Lower leg skin (tissue), 4 donors: Measurements from ENCODE around the gene LMBRD1. TPM values are rescaled to one million over a fixed set of nuclear protein-coding genes. Genes with fewer than 3 reads are reported as not detected.

Experiments used
- DNase-seq, 2 donors: peaks; one replicate each; pipeline ENCODE4 v3.0.0-alpha.2; 2019; ENCODE audit warnings: low spot score in 2 of 2
- H3K4me3 ChIP-seq: fragments of 200-600 bp; sonication (generic); 2 replicates; pipeline ENCODE4 v1.5.1; 2017; ENCODE audit warnings: mild to moderate bottlenecking, low read depth; ENCODE audit not compliant: poor library complexity, severe bottlenecking
- POLR2A ChIP-seq, 2 donors: fragments of 450-650 bp; IDR thresholded peaks; one replicate each; pipeline ENCODE4 v1.6.1; 2016 to 2017; ENCODE audit warnings: antibody characterized with exemption in 2 of 2, mild to moderate bottlenecking in 1 of 2, moderate library complexity in 1 of 2
- WGBS, 2 donors: methylation state at CpG; one replicate each; pipeline ENCODE4 v1.1.5; 2018; 5-methylcytosine and 5-hydroxymethylcytosine counted together
- intact Hi-C: fragments of 100-400 bp; cut with DNase I; formaldehyde crosslinking; loops from one replicate; pipeline ENCODE4 v1.15.0; 2023; ENCODE audit warnings: low total_unique reads
- total RNA-seq, 4 donors: library from RNA; depleted of rRNA; stranded (reverse); fragments of >200 nt; gene quantifications; one replicate each; pipeline ENCODE4 v1.1.0, GENCODE V29; 2016
- TF ChIP-seq, protein P1 (sequence below), 3 donors: fragments of 450-650 bp; IDR thresholded peaks; one replicate each; pipeline ENCODE4 v1.5.1; 2016; ENCODE audit warnings: antibody characterized with exemption in 3 of 3, mild to moderate bottlenecking in 3 of 3, moderate library complexity in 2 of 3

The LMBRD1 gene
- total RNA-seq, 4 donors from 2014 or later: 61.1 to 67.4 (median 65.0) TPM

DNA sequence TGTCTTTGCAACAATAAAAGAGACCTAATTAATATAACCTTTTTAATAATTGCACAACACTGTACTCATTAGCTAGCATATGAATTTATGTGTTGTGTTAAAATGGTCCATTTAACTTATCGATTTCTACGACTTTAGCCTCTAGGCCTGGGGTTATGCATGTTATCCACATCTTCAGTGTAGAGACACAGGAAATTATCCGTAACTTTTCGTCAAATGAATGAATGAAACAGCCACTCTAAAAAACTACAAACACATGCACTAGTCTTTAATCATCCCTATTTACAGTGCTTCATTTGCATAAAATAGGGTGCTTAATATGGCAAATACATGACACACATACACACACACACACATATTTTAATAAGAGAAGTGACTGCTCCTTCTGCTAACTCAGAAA, 22.3 kb upstream of the LMBRD1 start:
- TF ChIP-seq, protein P1, sequence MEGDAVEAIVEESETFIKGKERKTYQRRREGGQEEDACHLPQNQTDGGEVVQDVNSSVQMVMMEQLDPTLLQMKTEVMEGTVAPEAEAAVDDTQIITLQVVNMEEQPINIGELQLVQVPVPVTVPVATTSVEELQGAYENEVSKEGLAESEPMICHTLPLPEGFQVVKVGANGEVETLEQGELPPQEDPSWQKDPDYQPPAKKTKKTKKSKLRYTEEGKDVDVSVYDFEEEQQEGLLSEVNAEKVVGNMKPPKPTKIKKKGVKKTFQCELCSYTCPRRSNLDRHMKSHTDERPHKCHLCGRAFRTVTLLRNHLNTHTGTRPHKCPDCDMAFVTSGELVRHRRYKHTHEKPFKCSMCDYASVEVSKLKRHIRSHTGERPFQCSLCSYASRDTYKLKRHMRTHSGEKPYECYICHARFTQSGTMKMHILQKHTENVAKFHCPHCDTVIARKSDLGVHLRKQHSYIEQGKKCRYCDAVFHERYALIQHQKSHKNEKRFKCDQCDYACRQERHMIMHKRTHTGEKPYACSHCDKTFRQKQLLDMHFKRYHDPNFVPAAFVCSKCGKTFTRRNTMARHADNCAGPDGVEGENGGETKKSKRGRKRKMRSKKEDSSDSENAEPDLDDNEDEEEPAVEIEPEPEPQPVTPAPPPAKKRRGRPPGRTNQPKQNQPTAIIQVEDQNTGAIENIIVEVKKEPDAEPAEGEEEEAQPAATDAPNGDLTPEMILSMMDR (IDR thresholded peaks at IDR 0.05): no peak
- no peak for TF ChIP-seq POLR2A (IDR thresholded peaks at IDR 0.05)
- 83% methylated on average over 4 of the region's 4 CpGs for WGBS, 2 donors
- intact Hi-C loops: no loop called here
- DNase-seq: no peak
- H3K4me3 ChIP-seq: no peak overlapping the region

DNA sequence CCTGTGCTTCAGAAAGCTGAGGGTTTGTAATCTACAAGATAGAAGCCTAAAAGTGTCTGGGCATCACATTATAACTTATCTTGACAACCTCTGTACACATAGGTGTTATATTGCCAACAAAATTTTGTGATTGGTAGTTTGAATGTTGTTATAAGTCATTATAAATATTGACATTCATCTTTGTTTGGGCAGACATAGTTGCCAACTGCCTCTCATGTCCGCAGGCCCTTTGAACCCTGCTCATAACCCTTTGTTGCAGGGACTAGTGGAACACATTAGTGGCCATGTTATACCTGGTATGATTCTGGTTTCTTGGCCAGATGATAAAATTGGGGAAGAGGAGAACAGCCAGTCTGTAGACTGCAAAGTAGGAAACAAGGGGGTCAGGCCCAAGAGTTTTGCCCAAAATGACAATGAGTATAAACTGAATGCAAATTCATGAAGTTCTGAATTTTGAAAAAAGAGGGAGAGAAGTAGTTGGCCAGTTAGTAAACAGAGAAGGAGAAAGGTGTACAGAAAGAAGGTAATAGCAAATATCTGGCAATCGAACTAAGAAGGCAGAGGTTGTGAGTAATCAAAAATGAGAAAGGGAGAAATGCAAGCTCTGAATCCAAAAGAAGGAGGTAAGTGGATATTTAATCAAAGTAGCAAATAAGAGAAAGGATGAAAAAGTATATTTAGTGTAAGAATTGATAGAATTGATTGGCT, 21.6 kb upstream of the LMBRD1 start:
- no peak for TF ChIP-seq POLR2A (IDR thresholded peaks at IDR 0.05)
- TF ChIP-seq, protein P1 (IDR thresholded peaks at IDR 0.05): no peak
- intact Hi-C loops: no loop called here
- WGBS, 2 donors: 88 to 91% methylated on average over 2 of the region's 2 CpGs
- no peak overlapping the region for H3K4me3 ChIP-seq
- no peak for DNase-seq

DNA sequence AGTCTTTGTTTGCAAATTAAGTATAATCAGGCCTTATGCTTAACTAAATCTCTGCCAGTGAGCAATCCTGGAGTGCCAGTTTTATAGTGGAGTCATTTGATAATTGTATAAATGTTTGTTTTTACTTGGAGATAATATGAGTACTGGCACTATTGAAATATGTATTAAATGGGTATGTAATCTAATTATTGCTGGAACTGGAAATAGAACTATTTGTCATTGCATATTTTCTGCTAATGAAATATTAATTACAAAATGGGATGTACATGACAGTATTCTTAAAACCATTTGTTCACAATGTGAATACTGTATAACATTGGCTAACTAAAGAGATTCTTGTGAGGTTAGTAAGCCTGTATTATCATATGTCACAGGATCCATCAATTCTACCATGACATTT, 20.5 kb upstream of the LMBRD1 start:
- DNase-seq: no peak
- intact Hi-C loops: no loop called here
- no peak for TF ChIP-seq POLR2A (IDR thresholded peaks at IDR 0.05)
- TF ChIP-seq, protein P1 (IDR thresholded peaks at IDR 0.05): no peak

DNA sequence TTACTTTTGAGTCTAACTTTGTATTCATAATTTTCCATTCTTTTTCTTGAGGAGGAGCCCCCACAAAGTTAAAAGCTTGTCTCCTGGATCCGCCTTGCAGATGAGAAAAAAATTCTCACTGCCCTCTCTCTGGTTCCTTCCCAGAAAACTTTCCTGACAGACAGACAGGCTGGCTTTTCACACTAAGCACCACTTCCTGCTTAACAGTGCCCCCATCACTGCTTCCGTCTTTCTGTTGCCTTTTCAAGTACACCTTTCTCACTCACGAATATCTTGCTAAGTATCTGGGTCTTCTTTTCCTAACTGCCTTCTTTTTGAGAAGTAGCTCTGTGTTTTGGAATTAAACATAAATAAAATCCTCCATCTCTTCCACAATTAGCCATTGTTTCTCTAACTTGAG, 19.8 kb upstream of the LMBRD1 start:
- no peak for DNase-seq
- 73 to 75% methylated on average over 3 of the region's 3 CpGs for WGBS, 2 donors
- H3K4me3 ChIP-seq: no peak overlapping the region
- intact Hi-C loops: no loop called here
- TF ChIP-seq POLR2A (IDR thresholded peaks at IDR 0.05): no peak
- TF ChIP-seq, protein P1 (IDR thresholded peaks at IDR 0.05): no peak

More for the DNA sequence above, 20.5 kb upstream of the LMBRD1 start:
- no peak overlapping the region for H3K4me3 ChIP-seq

DNA sequence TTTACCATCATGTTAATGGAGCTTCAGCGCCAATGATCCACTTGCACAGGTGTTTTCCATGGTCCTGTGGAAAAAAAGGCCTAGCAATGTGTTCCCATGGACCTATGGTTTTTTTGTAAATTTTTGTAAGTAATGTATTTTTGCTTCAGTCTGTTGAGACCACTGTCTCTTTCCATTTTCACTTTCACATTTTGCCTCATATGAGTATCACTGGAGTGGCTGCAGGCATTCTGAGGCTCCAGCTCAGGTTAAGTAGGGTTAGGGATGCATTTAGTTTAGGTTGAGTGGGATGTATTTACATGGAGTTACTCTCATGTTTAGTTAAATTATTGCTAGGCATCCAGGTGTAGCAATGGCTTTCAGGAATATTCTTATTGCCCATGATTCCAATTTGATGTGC, 19.2 kb upstream of the LMBRD1 start:
- DNase-seq: no peak
- intact Hi-C loops: no loop called here
- TF ChIP-seq POLR2A (IDR thresholded peaks at IDR 0.05): no peak
- TF ChIP-seq, protein P1 (IDR thresholded peaks at IDR 0.05): no peak
- 97 to 100% methylated on average over 1 of the region's 1 CpG for WGBS, 2 donors
- H3K4me3 ChIP-seq: no peak overlapping the region

DNA sequence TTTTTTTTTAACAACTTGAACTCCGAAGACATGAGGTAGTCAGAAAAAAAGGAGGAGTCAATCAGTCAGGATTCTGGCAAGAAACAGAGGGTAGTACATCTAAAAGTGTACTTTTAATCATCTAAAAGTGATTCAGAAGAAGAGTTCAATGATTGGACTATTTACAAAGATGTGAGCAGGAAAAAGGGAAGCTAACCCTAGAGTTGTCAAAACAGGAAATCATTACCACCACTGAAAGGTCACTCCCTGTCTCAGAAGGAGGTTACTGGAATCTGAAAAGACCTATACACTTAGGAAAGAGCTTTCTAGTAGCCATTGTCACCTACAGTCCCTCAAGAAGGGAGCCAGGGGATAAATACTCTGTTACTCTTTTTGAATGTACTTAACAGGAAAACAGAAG, 16.7 kb upstream of the LMBRD1 start:
- no peak for TF ChIP-seq POLR2A (IDR thresholded peaks at IDR 0.05)
- TF ChIP-seq, protein P1 (IDR thresholded peaks at IDR 0.05): no peak
- intact Hi-C loops: no loop called here
- no peak overlapping the region for H3K4me3 ChIP-seq
- DNase-seq: no peak
- 38% methylated on average over 1 of the region's 1 CpG for WGBS, 2 donors
